ENCODE results near the gene WDR83.

GRCh38 chr19:12723381-12723640 is 56.7 kb downstream of the WDR83 start:
- TF ChIP-seq CTCF (IDR thresholded peaks at IDR 0.05; ENCODE audit: poor library complexity) (no peak), EZH2 (IDR thresholded peaks at IDR 0.05; ENCODE audit: borderline replicate concordance) (no peak)

Data from hepatocyte (in vitro differentiated cells).